Trophoblast cell (in vitro differentiated cells and primary cell): ENCODE measurements around the gene CTDP1. TPM values are rescaled to one million over a fixed set of nuclear protein-coding genes. Genes with fewer than 3 reads are reported as not detected.

ENCODE experiments used
- DNase-seq, 2 donors: peaks; one replicate each; pipeline ENCODE4 v3.0.0-alpha.2; 2016
- H2AFZ ChIP-seq: 2 replicates; pipeline ENCODE4 v1.6.1; 2013; ENCODE audit warnings: low read length, moderate library complexity, mild to moderate bottlenecking; ENCODE audit not compliant: insufficient read depth, poor library complexity
- H2AK5ac ChIP-seq: 2 replicates; pipeline ENCODE4 v1.6.1; 2013; ENCODE audit warnings: mild to moderate bottlenecking, low read length
- H2BK120ac ChIP-seq: 2 replicates; pipeline ENCODE4 v1.6.1; 2013; ENCODE audit warnings: low read length, mild to moderate bottlenecking, moderate library complexity; ENCODE audit not compliant: insufficient read depth, poor library complexity
- H2BK12ac ChIP-seq: 2 replicates; pipeline ENCODE4 v1.6.1; 2013; ENCODE audit warnings: mild to moderate bottlenecking, low read length, moderate library complexity
- H2BK5ac ChIP-seq: 2 replicates; pipeline ENCODE4 v1.6.1; 2013; ENCODE audit warnings: low read length, low read depth, moderate library complexity, mild to moderate bottlenecking; ENCODE audit not compliant: poor library complexity
- H3K14ac ChIP-seq: 2 replicates; pipeline ENCODE4 v1.6.1; 2013; ENCODE audit warnings: mild to moderate bottlenecking, low read length
- H3K18ac ChIP-seq: 2 replicates; pipeline ENCODE4 v1.6.1; 2013; ENCODE audit warnings: mild to moderate bottlenecking, low read length
- H3K23ac ChIP-seq: 2 replicates; pipeline ENCODE4 v1.6.1; 2013; ENCODE audit warnings: low read length
- H3K27ac ChIP-seq: 2 replicates; pipeline ENCODE4 v1.5.1; 2013; ENCODE audit warnings: low read depth, mild to moderate bottlenecking, inconsistent platforms, low read length, moderate library complexity
- H3K27me3 ChIP-seq: 2 replicates; pipeline ENCODE4 v1.6.1; 2013; ENCODE audit warnings: inconsistent platforms, mild to moderate bottlenecking, low read length, moderate library complexity; ENCODE audit not compliant: insufficient read depth
- H3K36me3 ChIP-seq, 2 experiments: 1 replicate in 1 of 2; 2 replicates in 1 of 2; pipeline ENCODE4 v1.6.1; 2013; ENCODE audit warnings: low read length in 2 of 2, mild to moderate bottlenecking in 2 of 2, moderate library complexity in 1 of 2; ENCODE audit not compliant: insufficient read depth in 2 of 2, control insufficient read depth in 1 of 2
- H3K4ac ChIP-seq: 2 replicates; pipeline ENCODE4 v1.6.1; 2013; ENCODE audit warnings: low read depth, mild to moderate bottlenecking, low read length, moderate library complexity
- H3K4me1 ChIP-seq, 2 experiments: 1 replicate in 1 of 2; 2 replicates in 1 of 2; pipeline ENCODE4 v1.6.1; 2013; ENCODE audit warnings: low read length in 2 of 2, mild to moderate bottlenecking in 2 of 2, moderate library complexity in 1 of 2; ENCODE audit not compliant: insufficient read depth in 2 of 2, control insufficient read depth in 1 of 2
- H3K4me2 ChIP-seq: 2 replicates; pipeline ENCODE4 v1.6.1; 2013; ENCODE audit warnings: inconsistent platforms, mild to moderate bottlenecking, low read length, moderate library complexity
- H3K4me3 ChIP-seq: 2 replicates; pipeline ENCODE4 v1.5.1; 2013; ENCODE audit warnings: mild to moderate bottlenecking, low read depth, low read length, inconsistent platforms
- H3K79me1 ChIP-seq: one replicate; pipeline ENCODE4 v1.6.1; 2013; ENCODE audit warnings: low read length
- H3K79me2 ChIP-seq: 2 replicates; pipeline ENCODE4 v1.6.1; 2013; ENCODE audit warnings: low read length, mild to moderate bottlenecking; ENCODE audit not compliant: control insufficient read depth, insufficient read depth, poor library complexity
- H3K9ac ChIP-seq: 2 replicates; pipeline ENCODE4 v1.6.1; 2013; ENCODE audit warnings: mild to moderate bottlenecking, low read length
- H3K9me3 ChIP-seq: 2 replicates; pipeline ENCODE4 v1.6.1; 2013; ENCODE audit warnings: low read depth, mild to moderate bottlenecking, control low read depth, inconsistent platforms, low read length; ENCODE audit not compliant: insufficient read depth
- H4K12ac ChIP-seq: 2 replicates; pipeline ENCODE4 v1.6.1; 2013; ENCODE audit warnings: low read depth, mild to moderate bottlenecking, low read length, moderate library complexity
- H4K8ac ChIP-seq: 2 replicates; pipeline ENCODE4 v1.6.1; 2013; ENCODE audit warnings: low read depth, mild to moderate bottlenecking, low read length, moderate library complexity
- H4K91ac ChIP-seq: one replicate; pipeline ENCODE4 v1.6.1; 2013; ENCODE audit warnings: low read depth, mild to moderate bottlenecking, low read length, moderate library complexity
- WGBS: extraction: QIAGEN DNeasy Blood & Tissue Kit; methylation state at CpG from one replicate; pipeline ENCODE4 v1.1.7; 2013; ENCODE audit warnings: missing lambda C conversion rate; ENCODE audit not compliant: insufficient read length, insufficient coverage; ENCODE audit errors: extremely low coverage; 5-methylcytosine and 5-hydroxymethylcytosine counted together
- polyA plus RNA-seq: library from polyadenylated mRNA; stranded (reverse); fragments of 200-250 nt; gene quantifications from 2 replicates; pipeline ENCODE4 v1.2.3, GENCODE V29; 2013

CTDP1 gene
- 21.4 and 21.6 TPM in 2 replicates for polyA plus RNA-seq

DNA sequence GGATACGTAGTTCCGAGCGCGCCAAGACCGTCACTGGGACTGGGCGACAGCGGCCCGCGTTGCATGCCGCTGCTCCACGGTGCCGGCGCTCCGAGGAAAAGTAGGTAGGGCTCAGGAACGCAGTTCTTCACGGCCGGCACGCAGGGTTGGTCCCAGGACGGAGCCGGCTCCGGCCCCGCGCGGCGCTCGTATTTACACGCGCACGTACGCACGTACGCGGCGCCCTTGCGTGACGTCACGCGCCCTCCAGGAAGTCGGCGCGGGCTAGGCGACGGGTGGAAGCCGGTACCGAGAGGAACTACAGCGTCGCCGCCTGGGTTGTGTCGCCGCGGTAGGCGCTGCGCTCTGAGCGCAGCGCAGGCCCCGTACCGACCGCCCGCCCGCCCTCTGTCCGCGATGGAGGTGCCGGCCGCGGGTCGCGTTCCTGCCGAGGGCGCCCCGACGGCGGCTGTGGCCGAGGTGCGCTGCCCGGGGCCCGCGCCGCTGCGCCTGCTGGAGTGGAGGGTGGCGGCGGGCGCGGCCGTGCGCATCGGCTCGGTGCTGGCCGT lies at the start of gene CTDP1:
Gene CTDP1 (plus strand): TSS at position 252 of the 548 bp plus-strand sequence. CDS start 145 bp downstream, at position 397.
- peaks cover 10% of the 10 kb centered on the region for H3K79me1 ChIP-seq
- H3K4me1 ChIP-seq = peaks cover 7 to 8% of the 10 kb centered on the region in 2 experiments
- peaks cover 33% of the 10 kb centered on the region for H3K79me2 ChIP-seq
- H4K91ac ChIP-seq = peak within 1 kb of the TSS; percentile 98
- H2AFZ ChIP-seq = peak within 1 kb of the TSS; percentile 92
- H3K9ac ChIP-seq = peak within 1 kb of the TSS; percentile 98
- no peaks in the 10 kb centered on the region for H3K27me3 ChIP-seq
- peaks cover 11% of the 10 kb centered on the region in 2 experiments for H3K36me3 ChIP-seq
- H3K4me2 ChIP-seq = peak within 1 kb of the TSS; percentile 95
- peak within 1 kb of the TSS; percentile 96 for H3K4ac ChIP-seq
- H2BK120ac ChIP-seq = peak within 1 kb of the TSS; percentile 93
- H2BK12ac ChIP-seq = peak within 1 kb of the TSS; percentile 4
- peak within 1 kb of the TSS; percentile 89 for H3K27ac ChIP-seq
- H3K9me3 ChIP-seq = no peaks in the 10 kb centered on the region
- H4K12ac ChIP-seq = peak within 1 kb of the TSS; percentile 86
- H2AK5ac ChIP-seq = no peak within 1 kb of the TSS
- peak within 1 kb of the TSS; percentile 89 for H3K14ac ChIP-seq
- peak within 1 kb of the TSS; percentile 98 for H3K4me3 ChIP-seq
- peak within 1 kb of the TSS; percentile 94 for H4K8ac ChIP-seq
- H2BK5ac ChIP-seq = peak within 1 kb of the TSS; percentile 97
- peak within 1 kb of the TSS; percentile 83 for H3K18ac ChIP-seq
- DNase-seq = peak; percentile 85 to 91
- H3K23ac ChIP-seq = no peak within 1 kb of the TSS
- WGBS = no CpG with 5 or more reads among the region's 88 CpGs

DNA sequence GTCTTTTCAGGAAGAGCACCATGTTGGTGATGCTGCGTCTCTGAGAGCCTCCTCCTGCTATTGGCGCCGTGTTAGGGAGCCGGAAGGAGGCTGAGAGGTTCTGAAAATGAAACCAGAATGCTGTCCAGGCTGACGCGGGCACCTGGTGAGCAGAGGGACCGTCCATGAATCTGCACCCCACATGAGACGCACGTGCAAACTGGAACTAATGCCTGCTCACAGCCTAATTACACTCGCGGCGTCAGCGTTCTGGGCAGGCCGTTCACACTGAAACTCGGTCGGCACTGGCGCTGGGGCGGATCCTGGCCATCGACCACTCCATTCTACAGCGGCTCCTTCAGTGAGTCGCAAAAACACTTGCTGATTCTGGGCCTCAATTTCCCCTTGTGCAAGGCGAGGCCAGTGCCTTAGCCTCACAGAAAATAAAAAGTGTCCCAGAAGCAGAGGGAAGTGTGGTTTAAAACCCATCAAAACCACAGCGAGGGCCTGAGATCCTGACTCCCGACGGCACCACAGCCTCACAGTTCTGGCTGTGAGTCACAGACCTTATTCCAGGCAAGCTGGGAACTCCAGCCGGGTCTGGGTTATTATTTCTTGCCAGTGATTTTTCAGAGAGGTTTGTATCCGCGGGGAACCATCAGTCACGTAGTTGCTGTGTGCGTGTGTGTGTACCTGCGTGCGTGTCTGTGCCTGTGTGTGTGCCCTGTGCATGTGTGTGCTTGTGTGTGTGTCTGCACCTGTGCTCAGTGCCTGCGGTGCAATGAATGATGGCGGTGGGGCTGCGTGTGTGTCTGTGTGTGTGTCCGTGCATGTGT lies 49.1 kb upstream of the CTDP1 start:
- H3K4me1 ChIP-seq = no peaks in the 10 kb centered on the region
- no CpG with 5 or more reads among the region's 36 CpGs for WGBS
- H4K8ac ChIP-seq = no peak overlapping the region
- no peak for DNase-seq
- H2AFZ ChIP-seq = no peak overlapping the region
- no peaks in the 10 kb centered on the region for H3K79me1 ChIP-seq
- peaks cover 25% of the 10 kb centered on the region for H3K9me3 ChIP-seq
- no peak overlapping the region for H3K14ac ChIP-seq
- no peak overlapping the region for H2BK120ac ChIP-seq
- H2AK5ac ChIP-seq = no peak overlapping the region
- no peak overlapping the region for H2BK5ac ChIP-seq
- no peaks in the 10 kb centered on the region for H3K36me3 ChIP-seq
- H3K4me3 ChIP-seq = peak overlapping the region; percentile 37
- H3K4ac ChIP-seq = no peak overlapping the region
- no peak overlapping the region for H3K4me2 ChIP-seq
- H4K91ac ChIP-seq = no peak overlapping the region
- no peaks in the 10 kb centered on the region for H3K79me2 ChIP-seq
- no peak overlapping the region for H3K23ac ChIP-seq
- H3K27me3 ChIP-seq = no peaks in the 10 kb centered on the region
- H4K12ac ChIP-seq = no peak overlapping the region
- no peak overlapping the region for H3K27ac ChIP-seq
- H3K9ac ChIP-seq = no peak overlapping the region
- no peak overlapping the region for H2BK12ac ChIP-seq
- no peak overlapping the region for H3K18ac ChIP-seq

DNA sequence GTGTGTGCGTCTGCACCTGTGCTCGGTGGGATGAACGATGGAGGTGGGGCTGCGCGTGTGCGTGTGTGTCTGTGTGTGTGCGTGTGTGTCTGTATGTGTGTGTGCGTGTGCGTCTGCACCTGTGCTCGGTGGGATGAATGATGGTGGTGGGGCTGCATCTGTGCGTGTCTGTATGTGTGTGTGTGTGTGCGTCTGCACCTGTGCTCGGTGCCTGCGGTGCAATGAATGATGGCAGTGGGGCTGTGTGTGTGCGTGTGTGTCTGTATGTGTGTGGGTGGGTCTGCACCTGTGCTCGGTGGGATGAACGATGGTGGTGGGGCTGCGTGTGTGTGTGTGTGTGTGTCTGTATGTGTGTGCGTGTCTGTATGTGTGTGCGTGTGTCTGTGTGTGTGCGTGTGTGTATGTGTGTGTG lies 48.5 kb upstream of the CTDP1 start:
- H4K91ac ChIP-seq = no peak overlapping the region
- no peak overlapping the region for H3K9ac ChIP-seq
- H3K9me3 ChIP-seq = peaks cover 25% of the 10 kb centered on the region
- H3K4ac ChIP-seq = no peak overlapping the region
- H3K27ac ChIP-seq = no peak overlapping the region
- peak overlapping the region; percentile 37 for H3K4me3 ChIP-seq
- H2BK5ac ChIP-seq = no peak overlapping the region
- no peak overlapping the region for H2BK12ac ChIP-seq
- H3K14ac ChIP-seq = no peak overlapping the region
- H3K4me1 ChIP-seq = no peaks in the 10 kb centered on the region
- DNase-seq = no peak
- no peak overlapping the region for H4K8ac ChIP-seq
- no peak overlapping the region for H3K18ac ChIP-seq
- H2AK5ac ChIP-seq = no peak overlapping the region
- no peaks in the 10 kb centered on the region for H3K27me3 ChIP-seq
- no peak overlapping the region for H3K4me2 ChIP-seq
- no peaks in the 10 kb centered on the region for H3K79me1 ChIP-seq
- no peaks in the 10 kb centered on the region for H3K36me3 ChIP-seq
- H3K79me2 ChIP-seq = no peaks in the 10 kb centered on the region
- WGBS = no CpG with 5 or more reads among the region's 21 CpGs
- no peak overlapping the region for H4K12ac ChIP-seq
- no peak overlapping the region for H3K23ac ChIP-seq
- no peak overlapping the region for H2AFZ ChIP-seq
- H2BK120ac ChIP-seq = no peak overlapping the region

- H3K36me3 ChIP-seq = no peaks in the 10 kb centered on the region
- no peak overlapping the region for H2BK120ac ChIP-seq
- H3K27ac ChIP-seq = no peak overlapping the region
- WGBS = no CpG with 5 or more reads among the region's 12 CpGs
- no peak overlapping the region for H3K4me3 ChIP-seq
- H4K12ac ChIP-seq = no peak overlapping the region
- H3K79me2 ChIP-seq = no peaks in the 10 kb centered on the region
- H3K27me3 ChIP-seq = no peaks in the 10 kb centered on the region
- no peak overlapping the region for H3K23ac ChIP-seq
- H3K9ac ChIP-seq = no peak overlapping the region
- no peak overlapping the region for H2AFZ ChIP-seq
- DNase-seq = no peak
- H3K4me2 ChIP-seq = no peak overlapping the region
- peaks cover 25% of the 10 kb centered on the region for H3K9me3 ChIP-seq
- H4K8ac ChIP-seq = no peak overlapping the region
- H2BK5ac ChIP-seq = no peak overlapping the region
- H3K79me1 ChIP-seq = no peaks in the 10 kb centered on the region
- H3K4ac ChIP-seq = no peak overlapping the region
- no peaks in the 10 kb centered on the region for H3K4me1 ChIP-seq
- no peak overlapping the region for H2AK5ac ChIP-seq
- H3K18ac ChIP-seq = no peak overlapping the region
- H2BK12ac ChIP-seq = no peak overlapping the region
- H4K91ac ChIP-seq = no peak overlapping the region
- no peak overlapping the region for H3K14ac ChIP-seq
These were observed 47.7 kb upstream of the CTDP1 start for GRCh38 chr18:79631761-79632446.
